ENCODE data around the gene PARP2.

The PARP2 gene, protein sequence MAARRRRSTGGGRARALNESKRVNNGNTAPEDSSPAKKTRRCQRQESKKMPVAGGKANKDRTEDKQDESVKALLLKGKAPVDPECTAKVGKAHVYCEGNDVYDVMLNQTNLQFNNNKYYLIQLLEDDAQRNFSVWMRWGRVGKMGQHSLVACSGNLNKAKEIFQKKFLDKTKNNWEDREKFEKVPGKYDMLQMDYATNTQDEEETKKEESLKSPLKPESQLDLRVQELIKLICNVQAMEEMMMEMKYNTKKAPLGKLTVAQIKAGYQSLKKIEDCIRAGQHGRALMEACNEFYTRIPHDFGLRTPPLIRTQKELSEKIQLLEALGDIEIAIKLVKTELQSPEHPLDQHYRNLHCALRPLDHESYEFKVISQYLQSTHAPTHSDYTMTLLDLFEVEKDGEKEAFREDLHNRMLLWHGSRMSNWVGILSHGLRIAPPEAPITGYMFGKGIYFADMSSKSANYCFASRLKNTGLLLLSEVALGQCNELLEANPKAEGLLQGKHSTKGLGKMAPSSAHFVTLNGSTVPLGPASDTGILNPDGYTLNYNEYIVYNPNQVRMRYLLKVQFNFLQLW

DNA sequence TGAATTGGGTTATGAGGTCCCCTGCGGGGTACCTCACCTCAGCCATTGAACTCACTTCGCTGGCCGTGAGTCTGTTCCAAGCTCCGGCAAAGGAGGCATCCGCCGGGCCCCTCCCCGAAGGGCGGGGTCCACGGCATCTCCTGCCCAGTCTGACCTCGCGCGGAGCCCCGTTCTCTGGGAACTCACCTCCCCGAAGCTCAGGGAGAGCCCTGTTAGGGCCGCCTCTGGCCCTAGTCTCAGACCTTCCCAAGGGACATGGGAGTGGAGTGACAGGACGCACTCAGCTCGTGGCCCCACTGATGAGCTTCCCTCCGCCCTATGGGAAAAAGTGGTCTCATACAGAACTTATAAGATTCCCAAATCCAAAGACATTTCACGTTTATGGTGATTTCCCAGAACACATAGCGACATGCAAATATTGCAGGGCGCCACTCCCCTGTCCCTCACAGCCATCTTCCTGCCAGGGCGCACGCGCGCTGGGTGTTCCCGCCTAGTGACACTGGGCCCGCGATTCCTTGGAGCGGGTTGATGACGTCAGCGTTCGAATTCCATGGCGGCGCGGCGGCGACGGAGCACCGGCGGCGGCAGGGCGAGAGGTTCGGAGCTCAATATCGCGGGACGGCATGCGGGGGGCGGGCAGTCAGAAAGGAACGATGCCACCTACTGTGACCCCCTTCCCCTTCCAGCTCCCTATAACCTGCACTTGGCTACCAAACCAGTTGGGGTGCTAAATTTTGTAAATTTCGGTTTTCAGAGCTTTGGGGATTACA is at the start of gene PARP2:
PARP2 (plus strand) TSS at position 544 of the 770 bp plus-strand sequence; CDS start at position 551, 7 bp downstream.
- TF ChIP-seq, protein P1, sequence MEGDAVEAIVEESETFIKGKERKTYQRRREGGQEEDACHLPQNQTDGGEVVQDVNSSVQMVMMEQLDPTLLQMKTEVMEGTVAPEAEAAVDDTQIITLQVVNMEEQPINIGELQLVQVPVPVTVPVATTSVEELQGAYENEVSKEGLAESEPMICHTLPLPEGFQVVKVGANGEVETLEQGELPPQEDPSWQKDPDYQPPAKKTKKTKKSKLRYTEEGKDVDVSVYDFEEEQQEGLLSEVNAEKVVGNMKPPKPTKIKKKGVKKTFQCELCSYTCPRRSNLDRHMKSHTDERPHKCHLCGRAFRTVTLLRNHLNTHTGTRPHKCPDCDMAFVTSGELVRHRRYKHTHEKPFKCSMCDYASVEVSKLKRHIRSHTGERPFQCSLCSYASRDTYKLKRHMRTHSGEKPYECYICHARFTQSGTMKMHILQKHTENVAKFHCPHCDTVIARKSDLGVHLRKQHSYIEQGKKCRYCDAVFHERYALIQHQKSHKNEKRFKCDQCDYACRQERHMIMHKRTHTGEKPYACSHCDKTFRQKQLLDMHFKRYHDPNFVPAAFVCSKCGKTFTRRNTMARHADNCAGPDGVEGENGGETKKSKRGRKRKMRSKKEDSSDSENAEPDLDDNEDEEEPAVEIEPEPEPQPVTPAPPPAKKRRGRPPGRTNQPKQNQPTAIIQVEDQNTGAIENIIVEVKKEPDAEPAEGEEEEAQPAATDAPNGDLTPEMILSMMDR (IDR thresholded peaks at IDR 0.05): no peak
- no peak for TF ChIP-seq ZFX (IDR thresholded peaks at IDR 0.05; ENCODE audit: borderline replicate concordance)
- peak within 1 kb of the TSS; percentile 95 for H3K27ac ChIP-seq

DNA sequence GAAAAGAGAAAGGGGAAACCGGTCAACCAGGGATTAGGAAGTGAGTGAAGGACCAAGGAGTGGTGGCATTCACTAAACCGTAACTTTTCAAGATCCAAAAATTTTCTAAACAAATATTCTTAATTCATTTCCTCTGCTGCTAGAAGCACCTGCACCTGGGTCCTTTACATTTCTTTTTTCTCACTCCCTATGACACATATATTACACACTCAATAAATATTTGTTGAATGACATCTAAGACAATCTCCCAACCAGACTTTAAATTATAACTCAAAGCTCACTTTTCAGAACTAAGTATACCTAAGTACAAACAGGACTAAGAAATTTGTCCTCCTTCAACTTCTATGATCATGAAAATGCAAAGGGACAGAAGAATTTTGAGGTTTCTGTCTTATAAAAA is 48.8 kb upstream of the PARP2 start:
- TF ChIP-seq, protein P1 (IDR thresholded peaks at IDR 0.05): no peak
- TF ChIP-seq ZFX (IDR thresholded peaks at IDR 0.05; ENCODE audit: borderline replicate concordance): no peak
- H3K27ac ChIP-seq: no peak overlapping the region

DNA sequence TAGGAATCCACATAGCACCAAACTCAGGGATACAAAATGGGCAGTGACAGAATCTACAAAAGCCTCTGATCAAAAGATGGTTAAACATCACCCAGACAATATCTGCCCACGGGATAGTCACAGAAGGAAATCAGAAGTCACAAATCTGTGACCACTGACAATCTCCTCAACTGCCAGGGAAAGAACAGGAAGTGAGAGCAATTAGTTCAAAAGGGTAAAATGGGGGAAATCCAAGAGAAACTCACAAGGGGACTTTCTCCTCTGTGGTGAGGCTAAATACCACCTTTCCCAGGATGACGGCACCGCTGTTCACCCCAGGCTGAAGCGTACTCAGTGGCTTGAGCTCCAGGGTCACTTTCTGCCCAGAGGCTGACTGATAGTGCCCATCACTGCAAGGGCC is 48.4 kb upstream of the PARP2 start:
- no peak for TF ChIP-seq ZFX (IDR thresholded peaks at IDR 0.05; ENCODE audit: borderline replicate concordance)
- TF ChIP-seq, protein P1 (IDR thresholded peaks at IDR 0.05): no peak
- no peak overlapping the region for H3K27ac ChIP-seq

DNA sequence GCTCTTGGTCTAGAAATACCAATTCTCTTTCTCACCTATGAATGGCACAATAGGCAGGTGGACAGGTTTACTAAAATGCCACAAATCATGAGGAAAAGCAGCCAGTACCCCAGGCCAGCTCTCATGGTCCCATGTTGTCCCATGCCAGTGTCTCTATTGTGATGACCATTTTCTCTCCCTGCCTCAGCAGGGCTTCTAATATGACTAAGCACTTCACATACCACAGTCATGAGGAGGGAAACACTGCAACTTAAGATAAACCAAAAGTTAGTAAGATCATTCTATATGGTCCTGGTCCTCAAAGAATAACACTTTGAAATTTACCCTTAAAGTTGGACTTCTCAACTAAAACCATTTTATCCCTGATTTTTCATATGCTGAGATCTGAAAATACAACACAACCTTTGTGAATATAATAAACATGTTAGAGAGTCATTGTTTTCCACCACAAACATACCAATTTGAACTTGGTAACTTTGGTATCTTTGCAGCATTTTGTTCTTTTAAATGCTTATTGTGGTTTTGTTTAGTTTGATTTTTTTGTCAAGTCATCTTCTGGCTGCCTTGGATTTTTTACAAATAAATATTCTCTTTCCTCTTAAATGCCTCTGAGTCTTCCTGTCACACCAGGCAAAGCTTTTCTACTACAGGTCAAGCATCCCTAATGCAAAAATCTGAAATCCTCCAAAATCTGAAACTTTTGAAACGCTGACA is 41.2 kb upstream of the PARP2 start:
- TF ChIP-seq ZFX (IDR thresholded peaks at IDR 0.05; ENCODE audit: borderline replicate concordance): no peak
- TF ChIP-seq, protein P1 (IDR thresholded peaks at IDR 0.05): no peak

DNA sequence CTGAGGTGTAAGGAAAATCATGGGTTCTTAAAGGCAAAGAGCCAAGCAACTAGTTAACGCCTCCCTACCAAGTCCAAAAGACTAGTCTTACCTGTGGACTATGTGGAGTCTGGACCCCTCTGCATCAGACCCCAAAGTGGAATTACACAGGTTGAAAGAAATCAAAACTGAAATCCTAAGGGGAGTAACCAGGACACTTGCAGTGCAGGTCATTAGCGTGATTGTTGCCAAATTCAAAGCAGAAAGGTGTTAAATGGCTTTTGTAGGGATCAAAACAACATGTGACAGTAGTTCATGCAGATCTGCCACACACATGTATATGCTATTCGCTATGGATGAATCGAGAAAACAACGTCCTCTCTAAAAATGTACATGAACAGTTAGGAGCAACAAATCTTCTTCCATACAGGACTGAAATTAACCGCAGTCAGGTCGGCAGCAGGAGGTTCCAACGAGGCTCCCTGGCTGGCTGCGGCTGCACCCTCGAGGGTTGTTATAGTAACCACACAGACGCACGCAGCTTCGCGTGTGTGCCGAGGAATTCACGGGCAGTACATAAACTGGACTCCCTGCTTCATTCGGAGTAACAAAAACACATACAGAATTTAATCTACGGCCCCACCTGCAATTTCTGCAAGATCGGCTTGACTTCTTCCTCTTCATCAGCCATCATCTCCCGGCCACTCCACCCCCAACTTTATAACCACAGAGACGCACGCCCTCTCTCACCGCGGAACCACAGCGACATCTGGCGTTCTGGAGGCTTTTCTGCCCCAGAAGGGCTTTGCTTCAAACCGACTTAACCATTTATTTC is 38.0 kb upstream of the PARP2 start, which contains the start of gene TTC5:
TTC5 (minus strand) TSS at position 687 of the 814 bp plus-strand sequence; CDS start at position 673, 14 bp downstream.
- peak within 1 kb of the TSS; percentile 35; the same call in 1 of the 2 replicates for H3K27ac ChIP-seq
- TF ChIP-seq, protein P1 (IDR thresholded peaks at IDR 0.05): peak; percentile 95
- TF ChIP-seq ZFX (IDR thresholded peaks at IDR 0.05; ENCODE audit: borderline replicate concordance): no peak

More for the DNA sequence above, 41.2 kb upstream of the PARP2 start:
- H3K27ac ChIP-seq: no peak overlapping the region

DNA sequence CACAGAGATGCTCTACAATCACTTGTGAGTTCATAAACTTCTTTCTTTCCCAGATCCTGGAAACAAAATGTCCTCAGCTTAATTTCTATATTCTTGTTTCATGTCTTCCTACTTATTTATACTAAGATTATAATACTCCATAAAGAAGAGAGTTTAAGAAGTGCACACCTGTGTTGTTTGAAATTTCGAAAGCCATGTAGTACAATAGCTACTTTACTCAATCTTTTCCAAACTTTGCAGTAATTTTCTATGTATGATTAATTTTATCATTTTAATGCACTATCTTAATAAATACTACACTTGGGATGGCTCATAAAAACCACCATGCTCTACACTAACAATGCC is 37.4 kb upstream of the PARP2 start:
- TF ChIP-seq ZFX (IDR thresholded peaks at IDR 0.05; ENCODE audit: borderline replicate concordance): no peak
- TF ChIP-seq, protein P1 (IDR thresholded peaks at IDR 0.05): peak; percentile 57
- no peak overlapping the region for H3K27ac ChIP-seq
